HCT116 (cell line): Measurements from ENCODE around the gene CCNK. TPM values are rescaled to one million over a fixed set of nuclear protein-coding genes. Genes with fewer than 3 reads are reported as not detected.

ENCODE experiments used
- ATAC-seq: fragments of 200-7000 bp; cut with Tn5 transposase; 2 replicates; pipeline ENCODE4 v1.9.1; 2020; ENCODE audit warnings: mild to moderate bottlenecking, moderate library complexity
- BruUV-seq: library from RNA; stranded (reverse); fragments of 400-500 nt; replicated peaks from 2 replicates; lab custom pipeline; 2021; lab: Mats Ljungman, UMichigan
- CTCF ChIA-PET: fragments of 300-600 bp; sonication (Branson Sonifier 250); formaldehyde crosslinking; loops from one replicate; lab custom pipeline; 2021; ENCODE audit warnings: antibody characterized with exemption; lab: Charles Lee
- POLR2A ChIA-PET: fragments of 300-600, 350-600 bp; sonication (Branson Sonifier 250); formaldehyde crosslinking; loops from one replicate; lab custom pipeline; 2021; ENCODE audit warnings: antibody characterized with exemption; lab: Charles Lee
- RAD21 ChIA-PET, 2 experiments: fragments of 300-600 bp; sonication (Branson Sonifier 250); formaldehyde crosslinking; loops; one replicate each; lab custom pipeline; 2023; ENCODE audit warnings: low total read pairs in 2 of 2; ENCODE audit not compliant: uncharacterized antibody in 2 of 2, unreplicated experiment in 2 of 2, low non-redundant PET in 1 of 2; lab: Charles Lee
- DNase-seq: peaks from one replicate; pipeline ENCODE4 v3.0.0-alpha.2; 2010; ENCODE audit warnings: low read depth, low spot score
- H2AFZ ChIP-seq: fragments of 200-600 bp; shearing (Covaris generic), sonication (generic); 2 replicates; pipeline ENCODE4 v1.6.1; 2017; ENCODE audit warnings: low read depth, mixed run types, mixed read lengths, antibody characterized with exemption, low read length; ENCODE audit not compliant: poor library complexity, severe bottlenecking
- H3K27ac ChIP-seq: 2 replicates; pipeline ENCODE4 v1.5.1; 2012; ENCODE audit warnings: low read depth, low read length
- H3K27me3 ChIP-seq: fragments of 200-600 bp; sonication (generic); 2 replicates; pipeline ENCODE4 v1.6.1; 2016; ENCODE audit warnings: mixed run types, low read length, mixed read lengths; ENCODE audit not compliant: insufficient read depth
- H3K36me3 ChIP-seq, 2 experiments: fragments of 200-500 bp in 1 of 2; fragments of 200-600 bp in 1 of 2; sonication (Bioruptor generic) in 1 of 2; sonication (generic) in 1 of 2; 2 replicates each; pipeline versions ENCODE4 v1.5.1 to v1.6.1; 2014 to 2016; ENCODE audit warnings: low read length in 2 of 2, inconsistent platforms in 1 of 2, mixed read lengths in 1 of 2, mixed run types in 1 of 2; ENCODE audit not compliant: insufficient read depth in 2 of 2, control insufficient read depth in 1 of 2
- H3K4me1 ChIP-seq, 2 experiments: fragments of 200-600 bp in 1 of 2; sonication (generic) in 1 of 2; 2 replicates each; pipeline versions ENCODE4 v1.5.1 to v1.6.1; 2012 to 2017; ENCODE audit warnings: low read length in 2 of 2, inconsistent platforms in 1 of 2, mild to moderate bottlenecking in 1 of 2, mixed read lengths in 1 of 2, mixed run types in 1 of 2, moderate library complexity in 1 of 2; ENCODE audit not compliant: insufficient read depth in 2 of 2, control insufficient read depth in 1 of 2
- H3K4me2 ChIP-seq: fragments of 200-600 bp; sonication (generic); 2 replicates; pipeline ENCODE4 v1.6.1; 2017; ENCODE audit warnings: mixed run types, low read length, mixed read lengths
- H3K4me3 ChIP-seq, 2 experiments: fragments of 200-600 bp in 1 of 2; sonication (generic) in 1 of 2; replicated peaks in 1 of 2; 2 replicates each; pipeline ENCODE4 v1.5.1; 2011 to 2016; ENCODE audit warnings: low read length in 2 of 2, control low read depth in 1 of 2, low read depth in 1 of 2, mild to moderate bottlenecking in 1 of 2, mixed read lengths in 1 of 2, mixed run types in 1 of 2
- H3K79me2 ChIP-seq: fragments of 200-600 bp; sonication (generic); 2 replicates; pipeline ENCODE4 v1.6.1; 2017; ENCODE audit warnings: mild to moderate bottlenecking, mixed run types, low read length, moderate library complexity, mixed read lengths; ENCODE audit not compliant: insufficient read depth
- H3K9ac ChIP-seq: fragments of 200-600 bp; sonication (generic); 2 replicates; pipeline ENCODE4 v1.6.1; 2016; ENCODE audit warnings: low read length, mixed read lengths
- H3K9me2 ChIP-seq: fragments of 200-600 bp; sonication (generic), shearing (Covaris generic); 2 replicates; pipeline ENCODE4 v1.6.1; 2017; ENCODE audit warnings: mixed run types, mild to moderate bottlenecking, moderate library complexity; ENCODE audit not compliant: insufficient read depth
- H3K9me3 ChIP-seq, 2 experiments: fragments of 200-500 bp in 1 of 2; fragments of 200-600 bp in 1 of 2; sonication (Bioruptor generic) in 1 of 2; sonication (generic) in 1 of 2; 2 replicates each; pipeline ENCODE4 v1.6.1; 2014 to 2017; ENCODE audit warnings: low read length in 2 of 2, mixed read lengths in 2 of 2, inconsistent platforms in 1 of 2, low read depth in 1 of 2, mild to moderate bottlenecking in 1 of 2, mixed run types in 1 of 2, moderate library complexity in 1 of 2; ENCODE audit not compliant: control insufficient read depth in 1 of 2, insufficient read depth in 1 of 2
- H4K20me1 ChIP-seq: fragments of 200-600 bp; sonication (generic), shearing (Covaris generic); 2 replicates; pipeline ENCODE4 v1.6.1; 2017; ENCODE audit warnings: mixed run types, mild to moderate bottlenecking, moderate library complexity; ENCODE audit not compliant: insufficient read depth
- CBX3 ChIP-seq: IDR thresholded peaks from 2 replicates; pipeline ENCODE4 v1.6.1; 2012; ENCODE audit warnings: low read depth
- CEBPB ChIP-seq: IDR thresholded peaks from 2 replicates; pipeline ENCODE4 v1.6.1; 2012; ENCODE audit warnings: low read depth
- ELF1 ChIP-seq: IDR thresholded peaks from 2 replicates; pipeline ENCODE4 v1.6.1; 2012; ENCODE audit warnings: low read depth, borderline replicate concordance
- EZH2 ChIP-seq: fragments of 200-600 bp; sonication (generic); IDR thresholded peaks from 2 replicates; pipeline ENCODE4 v1.6.1; 2017; ENCODE audit warnings: antibody characterized with exemption, mixed run types
- EZH2phosphoT487 ChIP-seq: fragments of 200-600 bp; IDR thresholded peaks from 2 replicates; pipeline ENCODE4 v1.6.1; 2018; ENCODE audit warnings: antibody characterized with exemption, borderline replicate concordance
- FOSL1 ChIP-seq: IDR thresholded peaks from 2 replicates; pipeline ENCODE4 v1.6.1; 2012; ENCODE audit warnings: low read depth
- JUND ChIP-seq: IDR thresholded peaks from 2 replicates; pipeline ENCODE4 v1.6.1; 2012
- MAX ChIP-seq: IDR thresholded peaks from 2 replicates; pipeline ENCODE4 v1.6.1; 2012
- POLR2AphosphoS5 ChIP-seq: IDR thresholded peaks from 2 replicates; pipeline ENCODE4 v1.6.1; 2011; ENCODE audit warnings: mild to moderate bottlenecking, low read depth, low read length, moderate library complexity
- RAD21 ChIP-seq: IDR thresholded peaks from 2 replicates; pipeline ENCODE4 v1.6.1; 2012; ENCODE audit warnings: low read depth, mild to moderate bottlenecking
- REST ChIP-seq: IDR thresholded peaks from 2 replicates; pipeline ENCODE4 v1.6.1; 2012; ENCODE audit warnings: low read depth
- SIN3A ChIP-seq: IDR thresholded peaks from 2 replicates; pipeline ENCODE4 v1.6.1; 2012; ENCODE audit warnings: low read depth
- SP1 ChIP-seq: IDR thresholded peaks from 2 replicates; pipeline ENCODE4 v1.6.1; 2012; ENCODE audit warnings: low read depth
- SRF ChIP-seq: IDR thresholded peaks from 2 replicates; pipeline ENCODE4 v1.6.1; 2012; ENCODE audit warnings: low read depth
- TCF7L2 ChIP-seq: IDR thresholded peaks from 2 replicates; pipeline ENCODE4 v1.7.0; 2011; ENCODE audit warnings: borderline replicate concordance, inconsistent platforms; ENCODE audit not compliant: insufficient read depth, insufficient read length; ENCODE audit errors: extremely low read depth
- YY1 ChIP-seq: IDR thresholded peaks from 2 replicates; pipeline ENCODE4 v1.6.1; 2011; ENCODE audit warnings: low read length, low read depth, moderate library complexity, mild to moderate bottlenecking; ENCODE audit not compliant: insufficient replicate concordance; ENCODE audit errors: extremely low read depth
- ZBTB33 ChIP-seq: IDR thresholded peaks from 2 replicates; pipeline ENCODE4 v1.6.1; 2011; ENCODE audit warnings: mild to moderate bottlenecking, low read length, moderate library complexity; ENCODE audit not compliant: insufficient replicate concordance; ENCODE audit errors: extremely low read depth
- ZFX ChIP-seq: fragments of 450-650 bp; IDR thresholded peaks from 2 replicates; pipeline ENCODE4 v1.6.1; 2017
- ZNF274 ChIP-seq: fragments of 200-500 bp; sonication (Bioruptor generic); IDR thresholded peaks from 2 replicates; pipeline ENCODE4 v1.6.1; 2014; ENCODE audit warnings: mild to moderate bottlenecking, low read depth, low read length, inconsistent platforms
- intact Hi-C: fragments of 100-400 bp; cut with micrococcal nuclease; formaldehyde crosslinking; loops from 2 replicates; pipeline ENCODE4 v1.10.0; 2022
- total RNA-seq: library from RNA; stranded (reverse); gene quantifications from one replicate; pipeline ENCODE4 v1.2.1, GENCODE V29; 2021; ENCODE audit not compliant: unreplicated experiment

CCNK gene
- total RNA-seq, 1 experiment from 2014 or later, result 68.2 TPM

GRCh38 chr14:99478128-99478527 is 3.1 kb upstream of the CCNK start:
- H3K9ac ChIP-seq, result no peak overlapping the region
- peaks cover 11% of the 10 kb centered on the region; the same call in 1 of the 2 replicates for H4K20me1 ChIP-seq
- H2AFZ ChIP-seq, result no peak overlapping the region
- H3K27ac ChIP-seq, result no peak overlapping the region
- no peak overlapping the region for H3K4me2 ChIP-seq
- H3K27me3 ChIP-seq, result no peaks in the 10 kb centered on the region
- H3K9me3 ChIP-seq, result no peaks in the 10 kb centered on the region
- no peak overlapping the region for H3K4me3 ChIP-seq
- no TSS peak for BruUV-seq
- H3K4me1 ChIP-seq, result peaks cover 12 to 18% of the 10 kb centered on the region in 2 experiments; a peak in 3 of 4 replicates
- no peaks in the 10 kb centered on the region for H3K9me2 ChIP-seq
- intact Hi-C loops, result no loop called here
- RAD21 ChIA-PET, result no interaction called here
- peaks cover 90% of the 10 kb centered on the region for H3K79me2 ChIP-seq
- no peaks in the 10 kb centered on the region for H3K36me3 ChIP-seq
- TF ChIP-seq CBX3, result no peak
- TF ChIP-seq RAD21, result no peak
- TF ChIP-seq ZBTB33, result no peak
- no peak for TF ChIP-seq ELF1
- no peak for TF ChIP-seq JUND
- TF ChIP-seq POLR2AphosphoS5, result no peak
- no peak for TF ChIP-seq SRF
- no peak for TF ChIP-seq SIN3A
- no peak for TF ChIP-seq MAX
- TF ChIP-seq REST, result no peak
- TF ChIP-seq EZH2phosphoT487, result no peak
- no peak for TF ChIP-seq TCF7L2
- no peak for TF ChIP-seq YY1
- TF ChIP-seq FOSL1, result no peak
- TF ChIP-seq ZFX, result no peak
- no peak for TF ChIP-seq SP1
- no peak for TF ChIP-seq CEBPB
- no peak for TF ChIP-seq ZNF274
- no peak for TF ChIP-seq EZH2
- CTCF ChIA-PET, result no interaction called here
- ATAC-seq, result no peak
- POLR2A ChIA-PET, result no interaction called here
- DNase-seq, result no peak
